B cell (primary cell): ENCODE results near the gene PODN.

Experiments
- EZH2 ChIP-seq: IDR thresholded peaks from 2 replicates; pipeline ENCODE4 v1.6.1; 2012; ENCODE audit warnings: borderline replicate concordance, low read depth, mild to moderate bottlenecking, moderate library complexity, low read length; ENCODE audit not compliant: insufficient read depth, poor library complexity, severe bottlenecking
- TF ChIP-seq, protein P1 (sequence below): fragments of 200-600 bp; IDR thresholded peaks from one replicate; pipeline ENCODE4 v1.8.0; 2022; ENCODE audit warnings: antibody characterized with exemption, mild to moderate bottlenecking

DNA sequence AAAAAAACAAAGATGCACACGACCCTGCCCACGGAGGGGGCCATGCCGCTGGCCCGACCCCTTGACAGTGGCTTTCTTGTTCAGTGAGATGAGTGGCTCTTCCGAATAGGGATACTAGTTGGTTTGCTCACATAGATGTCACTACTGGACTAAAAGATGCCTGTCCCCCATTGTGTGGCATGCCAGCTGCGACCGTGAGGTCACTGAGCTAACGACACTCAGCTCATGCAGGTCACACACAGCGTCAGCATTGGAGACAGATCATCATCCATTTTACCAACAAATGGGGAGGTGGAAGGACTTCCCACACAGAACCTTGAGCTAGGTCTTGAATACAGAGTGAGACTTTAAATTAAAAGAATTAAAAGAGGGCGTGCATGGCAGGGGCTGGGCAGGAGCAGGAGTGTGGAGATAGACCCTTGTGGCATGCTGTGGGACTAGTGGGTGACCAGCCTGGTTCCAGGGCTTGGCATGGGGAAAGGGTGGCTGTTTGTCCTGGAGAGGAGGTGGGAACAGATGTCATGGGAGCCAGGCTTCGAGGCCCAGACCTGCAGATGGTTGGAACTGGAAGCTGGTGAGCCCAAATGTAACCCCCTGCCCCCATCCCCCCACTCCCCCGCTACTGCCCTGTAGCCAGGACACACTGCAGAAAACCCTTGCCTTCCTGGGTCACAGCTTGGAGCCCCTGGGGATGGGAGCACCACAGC lies 68.0 kb downstream of the PODN start:
- TF ChIP-seq, protein P1, sequence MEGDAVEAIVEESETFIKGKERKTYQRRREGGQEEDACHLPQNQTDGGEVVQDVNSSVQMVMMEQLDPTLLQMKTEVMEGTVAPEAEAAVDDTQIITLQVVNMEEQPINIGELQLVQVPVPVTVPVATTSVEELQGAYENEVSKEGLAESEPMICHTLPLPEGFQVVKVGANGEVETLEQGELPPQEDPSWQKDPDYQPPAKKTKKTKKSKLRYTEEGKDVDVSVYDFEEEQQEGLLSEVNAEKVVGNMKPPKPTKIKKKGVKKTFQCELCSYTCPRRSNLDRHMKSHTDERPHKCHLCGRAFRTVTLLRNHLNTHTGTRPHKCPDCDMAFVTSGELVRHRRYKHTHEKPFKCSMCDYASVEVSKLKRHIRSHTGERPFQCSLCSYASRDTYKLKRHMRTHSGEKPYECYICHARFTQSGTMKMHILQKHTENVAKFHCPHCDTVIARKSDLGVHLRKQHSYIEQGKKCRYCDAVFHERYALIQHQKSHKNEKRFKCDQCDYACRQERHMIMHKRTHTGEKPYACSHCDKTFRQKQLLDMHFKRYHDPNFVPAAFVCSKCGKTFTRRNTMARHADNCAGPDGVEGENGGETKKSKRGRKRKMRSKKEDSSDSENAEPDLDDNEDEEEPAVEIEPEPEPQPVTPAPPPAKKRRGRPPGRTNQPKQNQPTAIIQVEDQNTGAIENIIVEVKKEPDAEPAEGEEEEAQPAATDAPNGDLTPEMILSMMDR: no peak
- TF ChIP-seq EZH2: no peak
